Measurements from ENCODE around the gene HCRTR1. TPM values are rescaled to one million over a fixed set of nuclear protein-coding genes. Genes with fewer than 3 reads are reported as not detected.

The HCRTR1 gene
- total and polyA plus RNA-seq, 10 donors, result 0.06 TPM; not detected in 9

DNA sequence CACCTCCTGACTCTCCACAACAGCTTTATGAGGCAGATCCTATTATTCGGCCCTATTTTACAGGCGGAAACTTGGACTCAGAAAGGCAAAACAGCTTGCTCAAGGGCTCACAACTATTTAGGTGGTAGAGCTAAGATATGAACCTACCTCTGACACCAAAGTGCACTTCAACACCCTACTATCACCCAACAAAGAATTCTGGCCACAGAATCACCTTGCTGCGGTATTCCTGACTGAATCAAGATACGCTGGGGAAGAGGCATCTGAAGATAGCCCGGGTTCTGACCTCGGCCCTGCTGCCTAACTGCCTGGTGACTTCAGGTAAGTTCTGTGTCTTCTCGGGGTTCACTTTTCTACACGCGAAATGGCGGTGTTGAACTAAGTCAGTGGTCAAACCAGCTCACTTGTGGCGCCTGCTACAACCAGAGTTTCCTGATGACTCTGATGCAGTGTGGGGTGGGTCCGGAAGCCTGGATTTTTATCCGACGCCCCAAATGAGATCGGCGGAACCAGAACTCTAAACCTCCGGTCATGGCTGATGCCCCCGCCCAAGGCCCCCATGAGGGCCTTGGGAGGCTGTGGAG, 26.6 kb downstream of the HCRTR1 start:
- no peaks in the 10 kb centered on the region for H3K27me3 ChIP-seq (replicated peaks in 1 of 7)
- no peak for DNase-seq
- TF ChIP-seq POLR2A (IDR thresholded peaks at IDR 0.05), result no peak
- TF ChIP-seq, protein P1, sequence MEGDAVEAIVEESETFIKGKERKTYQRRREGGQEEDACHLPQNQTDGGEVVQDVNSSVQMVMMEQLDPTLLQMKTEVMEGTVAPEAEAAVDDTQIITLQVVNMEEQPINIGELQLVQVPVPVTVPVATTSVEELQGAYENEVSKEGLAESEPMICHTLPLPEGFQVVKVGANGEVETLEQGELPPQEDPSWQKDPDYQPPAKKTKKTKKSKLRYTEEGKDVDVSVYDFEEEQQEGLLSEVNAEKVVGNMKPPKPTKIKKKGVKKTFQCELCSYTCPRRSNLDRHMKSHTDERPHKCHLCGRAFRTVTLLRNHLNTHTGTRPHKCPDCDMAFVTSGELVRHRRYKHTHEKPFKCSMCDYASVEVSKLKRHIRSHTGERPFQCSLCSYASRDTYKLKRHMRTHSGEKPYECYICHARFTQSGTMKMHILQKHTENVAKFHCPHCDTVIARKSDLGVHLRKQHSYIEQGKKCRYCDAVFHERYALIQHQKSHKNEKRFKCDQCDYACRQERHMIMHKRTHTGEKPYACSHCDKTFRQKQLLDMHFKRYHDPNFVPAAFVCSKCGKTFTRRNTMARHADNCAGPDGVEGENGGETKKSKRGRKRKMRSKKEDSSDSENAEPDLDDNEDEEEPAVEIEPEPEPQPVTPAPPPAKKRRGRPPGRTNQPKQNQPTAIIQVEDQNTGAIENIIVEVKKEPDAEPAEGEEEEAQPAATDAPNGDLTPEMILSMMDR (IDR thresholded peaks at IDR 0.05 in 8 of 11, conservative IDR thresholded peaks at IDR 0.05 in 3 of 11), result no peak
- TF ChIP-seq POLR2AphosphoS5 (IDR thresholded peaks at IDR 0.05), result no peak
- intact Hi-C loops (cut with DNase I; ENCODE audit: low total_unique reads), result no loop called here
- WGBS, 5 donors, result 5 to 10% (median 6%) methylated on average over 11 to 18 of the region's 18 CpGs
- peaks cover 0 to 12% (median 0%) of the 10 kb centered on the region in 6 donors for H3K36me3 ChIP-seq
- H3K4me1 ChIP-seq, result peaks cover 21 to 84% (median 62%) of the 10 kb centered on the region in 6 donors
- peak overlapping the region; percentile 47 to 82 (median 71) for H3K4me3 ChIP-seq
- peak overlapping the region; percentile 98 to 99 (median 98) for H3K27ac ChIP-seq
- no peaks in the 10 kb centered on the region for H3K9me3 ChIP-seq

DNA sequence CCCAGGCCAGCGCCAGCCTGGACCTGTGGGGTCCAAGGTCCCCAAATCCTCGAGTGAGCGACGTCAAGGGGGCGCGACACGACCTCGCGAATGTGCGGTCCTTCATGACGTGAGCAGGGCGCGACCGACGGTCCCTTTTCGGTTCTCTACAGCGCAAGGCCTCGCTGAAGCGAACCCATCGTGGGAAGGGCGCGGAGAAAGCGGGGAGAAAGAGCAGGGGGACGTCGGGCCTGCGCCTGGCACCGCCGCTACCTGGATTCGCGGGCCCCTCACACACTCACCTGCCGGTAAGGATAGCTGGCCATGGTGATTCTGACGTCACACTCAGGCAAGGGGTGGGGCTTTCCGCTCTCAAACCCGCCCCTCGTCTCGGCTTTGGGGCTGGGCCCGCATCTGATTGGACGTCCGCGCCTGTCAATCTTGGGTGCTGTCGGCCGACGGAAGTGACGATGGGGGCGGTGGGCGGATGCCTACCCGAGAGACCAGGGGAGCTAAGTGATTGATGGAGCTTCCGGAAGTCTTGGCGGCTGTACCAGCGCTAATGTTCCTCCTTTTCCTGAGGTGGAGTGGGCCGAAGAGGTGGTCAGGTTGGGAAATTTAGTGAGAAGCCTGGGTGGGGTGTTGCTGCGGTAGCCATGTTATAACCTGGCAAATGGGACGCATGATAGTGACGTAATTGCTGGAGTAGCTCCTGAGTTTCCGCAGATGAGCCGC, 27.2 kb downstream of the HCRTR1 start, which contains the start of gene PEF1:
TSS of gene PEF1 (minus strand) at position 317 of the 714 bp plus-strand sequence. CDS start at position 305, 12 bp downstream.
- peak within 1 kb of the TSS; percentile 47 to 82 (median 71) for H3K4me3 ChIP-seq
- TF ChIP-seq, protein P1 (IDR thresholded peaks at IDR 0.05 in 8 of 11, conservative IDR thresholded peaks at IDR 0.05 in 3 of 11), result peak in 3 of 11 experiments; percentile 12 to 29 (median 17)
- TF ChIP-seq POLR2A (IDR thresholded peaks at IDR 0.05), result peak in 1 of 3 donors; percentile 47
- peak; percentile 89 to 96 (median 92) for TF ChIP-seq POLR2AphosphoS5 (IDR thresholded peaks at IDR 0.05)
- H3K27me3 ChIP-seq (replicated peaks in 1 of 7), result no peaks in the 10 kb centered on the region
- peaks cover 21 to 77% (median 56%) of the 10 kb centered on the region in 6 donors for H3K4me1 ChIP-seq
- H3K9me3 ChIP-seq, result no peaks in the 10 kb centered on the region
- intact Hi-C loops (cut with DNase I; ENCODE audit: low total_unique reads), result no loop called here
- peaks cover 0 to 9% (median 0%) of the 10 kb centered on the region in 6 donors for H3K36me3 ChIP-seq
- whole genome bisulfite sequencing, 5 donors, result 0 to 1% (median 0%) methylated on average over 29 to 56 of the region's 56 CpGs
- peak within 1 kb of the TSS; percentile 98 to 99 (median 98) for H3K27ac ChIP-seq
- peak; percentile 98 for DNase-seq

DNA sequence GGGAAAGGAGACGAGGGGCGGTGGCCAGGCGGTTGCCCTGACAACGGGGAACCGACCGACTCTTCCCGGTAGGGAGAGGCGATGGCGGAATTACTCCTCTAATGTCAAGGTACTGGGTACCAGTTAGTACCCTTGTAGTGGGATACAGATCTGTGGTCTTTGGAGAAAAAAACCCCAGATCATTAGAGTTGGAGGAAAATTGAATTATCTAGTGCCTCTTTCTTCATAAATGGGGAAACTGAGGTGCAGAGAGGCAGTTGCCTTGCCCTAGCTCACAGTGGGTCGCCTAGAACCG, 27.7 kb downstream of the HCRTR1 start:
- TF ChIP-seq, protein P1 (IDR thresholded peaks at IDR 0.05 in 8 of 11, conservative IDR thresholded peaks at IDR 0.05 in 3 of 11), result no peak
- TF ChIP-seq POLR2AphosphoS5 (IDR thresholded peaks at IDR 0.05) (no peak), POLR2A (IDR thresholded peaks at IDR 0.05) (no peak)
- Histone ChIP-seq H3K27me3 (replicated peaks in 1 of 7) (no peaks in the 10 kb centered on the region), H3K36me3 (peaks cover 0 to 8% (median 0%) of the 10 kb centered on the region in 6 donors), H3K9me3 (no peaks in the 10 kb centered on the region), H3K4me3 (peak overlapping the region; percentile 47 to 82 (median 71)), H3K27ac (peak overlapping the region; percentile 98 to 99 (median 98)), H3K4me1 (peaks cover 21 to 72% (median 51%) of the 10 kb centered on the region in 6 donors)
- 0 to 2% (median 1%) methylated on average over 11 of the region's 11 CpGs for WGBS, 5 donors
- intact Hi-C loops (cut with DNase I; ENCODE audit: low total_unique reads), result no loop called here
- DNase-seq, result peak; percentile 92

Data from spleen (tissue), 11 donors.